Stimulated activated CD8-positive, alpha-beta memory T cell treated with anti-CD3 and anti-CD28 coated beads, Interleukin-7, amount 100 ng/mL, for 1 hour (primary cell): Measurements from ENCODE around the gene ETNK2.
A peak's percentile ranks its signal among the peaks of the same experiment; 100 is the strongest.

Experiments
- DNase-seq, 2 donors: peaks; one replicate each; pipeline ENCODE4 v3.0.0-alpha.2; 2020; ENCODE audit warnings: low read depth in 2 of 2

ETNK2 gene

DNA sequence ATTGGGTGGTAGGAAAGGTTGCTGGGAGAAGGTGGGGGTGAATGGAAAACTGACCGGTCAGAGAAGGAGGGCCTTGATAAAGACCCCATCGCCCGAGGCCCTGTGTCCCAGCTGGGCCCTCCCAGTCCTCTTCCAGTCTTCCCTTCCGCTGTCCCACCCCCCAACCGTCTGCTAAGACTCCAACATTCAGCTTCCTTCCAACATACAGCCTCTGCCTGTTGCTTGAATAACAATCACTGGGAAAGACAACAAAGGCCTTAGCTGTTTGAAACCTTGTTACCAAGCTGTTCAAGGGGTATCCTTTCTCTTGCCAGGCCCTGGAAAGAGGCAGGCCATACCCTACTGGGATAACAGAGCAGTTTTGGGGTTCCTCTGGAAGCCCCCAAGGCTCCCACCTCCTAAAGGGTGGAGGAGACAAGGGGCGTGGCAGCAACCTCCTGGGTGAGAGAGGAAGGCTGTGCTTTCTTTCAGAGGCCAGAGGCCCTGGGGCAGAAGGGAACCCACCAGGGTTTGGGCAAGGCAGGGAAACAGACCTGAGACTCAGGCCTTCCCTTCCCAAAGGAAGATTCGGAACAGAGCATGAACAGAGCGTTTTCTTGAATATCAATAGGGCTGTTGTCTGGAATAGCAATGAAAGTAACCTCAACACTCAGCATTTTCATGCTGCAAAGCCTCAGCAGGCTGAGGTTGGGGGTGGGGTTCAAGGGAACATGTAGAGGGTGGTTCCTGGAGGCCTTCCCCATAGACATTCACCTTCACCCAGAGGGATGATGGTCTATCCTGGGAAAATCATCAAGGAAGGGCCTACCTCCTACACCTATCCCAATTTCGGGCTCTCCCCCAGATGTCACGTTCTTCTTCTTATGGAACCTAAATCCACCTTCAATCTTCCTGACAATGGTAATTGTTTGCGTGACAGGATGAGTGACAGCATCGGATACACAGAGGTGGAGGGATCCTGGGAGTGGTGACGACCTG, 4.1 kb downstream of the ETNK2 start:
- no peak for DNase-seq

DNA sequence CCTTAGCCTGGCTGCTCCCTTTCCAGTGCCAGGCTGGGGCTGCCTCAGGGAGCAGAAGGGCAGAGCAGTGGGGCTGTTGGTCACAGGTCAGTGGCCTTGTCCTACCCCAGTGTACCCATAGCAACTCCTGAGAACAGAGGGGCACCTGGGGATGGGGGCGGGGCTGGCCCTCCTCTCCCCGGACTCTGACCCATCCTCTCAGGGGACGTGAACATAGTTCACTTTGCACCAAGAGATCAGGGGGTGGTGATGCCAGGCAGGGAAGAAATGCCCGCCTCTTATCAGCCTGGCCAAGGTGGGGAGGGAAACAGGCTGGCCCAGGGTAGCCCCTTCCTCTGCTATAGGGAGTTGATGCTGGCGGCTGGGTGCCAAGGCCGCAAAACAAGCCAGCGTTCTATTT, 4.9 kb downstream of the ETNK2 start:
- no peak for DNase-seq

DNA sequence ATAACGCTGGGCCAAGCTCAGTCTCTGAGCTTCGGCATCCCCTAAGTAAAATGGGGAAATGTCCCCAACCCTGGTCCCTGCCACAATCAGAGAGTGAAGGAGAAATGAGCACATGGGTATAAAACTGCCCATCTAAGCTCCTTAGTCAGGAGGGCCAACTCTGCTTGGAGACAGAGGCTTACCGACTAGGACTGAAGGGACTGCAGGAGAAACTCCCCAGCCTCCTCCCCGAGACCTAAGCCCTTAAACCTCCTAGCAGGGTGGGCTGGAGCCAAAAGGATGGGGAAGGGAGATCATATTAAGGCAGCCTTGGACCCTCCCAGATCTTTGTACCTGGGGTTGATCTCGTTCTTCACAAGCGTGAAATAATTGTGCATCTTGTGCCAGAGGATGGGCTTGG, 5.5 kb downstream of the ETNK2 start:
- DNase-seq: no peak

DNA sequence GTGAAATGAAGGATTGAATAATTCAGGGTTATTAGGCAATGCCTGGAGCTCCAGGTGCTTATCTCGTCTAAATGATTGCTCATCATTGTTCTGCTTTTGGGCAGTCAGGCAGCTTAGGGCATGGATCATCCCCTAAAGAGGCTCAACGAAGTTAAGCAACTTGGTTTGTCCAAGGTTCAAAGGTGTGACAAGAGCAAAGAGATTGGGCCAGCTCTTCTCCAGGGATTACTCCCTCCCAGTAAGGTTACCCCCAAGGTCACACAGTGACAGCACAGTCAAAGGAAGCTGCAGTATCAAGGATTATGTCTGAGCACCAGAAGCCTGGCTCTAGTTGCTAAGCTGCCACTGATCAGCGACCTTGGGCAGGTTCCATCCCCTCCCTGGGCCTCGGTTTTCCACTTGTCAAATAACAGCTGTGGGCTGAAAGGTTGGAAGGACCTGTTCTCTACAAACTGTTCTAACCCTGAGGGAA, 6.8 kb downstream of the ETNK2 start:
- no peak for DNase-seq

DNA sequence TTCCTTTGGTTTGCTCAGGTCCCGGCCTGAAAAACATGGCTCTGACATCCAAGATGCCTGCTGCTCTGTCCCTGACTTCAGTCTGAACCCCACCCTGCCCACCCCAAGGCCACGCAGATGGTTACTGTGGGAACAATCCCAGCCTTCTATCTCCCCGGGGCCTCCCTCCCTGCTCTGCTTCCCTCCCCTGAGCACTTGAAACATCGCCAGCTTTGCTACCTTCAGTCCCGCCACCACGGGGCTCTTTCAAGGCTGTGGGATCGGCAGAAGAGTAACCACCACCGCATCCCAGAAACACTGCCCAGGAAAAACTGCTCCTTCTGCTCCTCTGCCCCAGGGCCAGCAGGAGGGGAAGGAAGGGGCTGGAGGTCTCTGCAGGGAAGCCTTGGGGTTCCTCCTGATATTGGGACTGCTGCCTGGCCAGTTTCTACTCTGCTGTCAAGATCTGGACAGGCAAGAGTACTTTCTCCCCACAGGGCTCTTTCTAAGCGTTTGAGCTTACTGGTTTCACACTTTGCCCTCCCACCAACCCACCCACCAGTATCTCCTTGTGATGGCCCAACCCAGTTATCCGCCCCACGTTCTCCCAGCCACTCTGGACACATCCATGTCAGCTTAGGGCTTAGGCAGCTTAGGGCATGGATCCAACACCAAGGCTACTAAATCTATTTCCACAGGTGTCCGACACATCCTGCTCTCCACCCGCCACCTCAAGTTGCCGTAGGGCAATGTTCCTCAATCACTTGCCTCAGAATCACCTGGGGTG, 8.4 kb downstream of the ETNK2 start:
- no peak for DNase-seq

DNA sequence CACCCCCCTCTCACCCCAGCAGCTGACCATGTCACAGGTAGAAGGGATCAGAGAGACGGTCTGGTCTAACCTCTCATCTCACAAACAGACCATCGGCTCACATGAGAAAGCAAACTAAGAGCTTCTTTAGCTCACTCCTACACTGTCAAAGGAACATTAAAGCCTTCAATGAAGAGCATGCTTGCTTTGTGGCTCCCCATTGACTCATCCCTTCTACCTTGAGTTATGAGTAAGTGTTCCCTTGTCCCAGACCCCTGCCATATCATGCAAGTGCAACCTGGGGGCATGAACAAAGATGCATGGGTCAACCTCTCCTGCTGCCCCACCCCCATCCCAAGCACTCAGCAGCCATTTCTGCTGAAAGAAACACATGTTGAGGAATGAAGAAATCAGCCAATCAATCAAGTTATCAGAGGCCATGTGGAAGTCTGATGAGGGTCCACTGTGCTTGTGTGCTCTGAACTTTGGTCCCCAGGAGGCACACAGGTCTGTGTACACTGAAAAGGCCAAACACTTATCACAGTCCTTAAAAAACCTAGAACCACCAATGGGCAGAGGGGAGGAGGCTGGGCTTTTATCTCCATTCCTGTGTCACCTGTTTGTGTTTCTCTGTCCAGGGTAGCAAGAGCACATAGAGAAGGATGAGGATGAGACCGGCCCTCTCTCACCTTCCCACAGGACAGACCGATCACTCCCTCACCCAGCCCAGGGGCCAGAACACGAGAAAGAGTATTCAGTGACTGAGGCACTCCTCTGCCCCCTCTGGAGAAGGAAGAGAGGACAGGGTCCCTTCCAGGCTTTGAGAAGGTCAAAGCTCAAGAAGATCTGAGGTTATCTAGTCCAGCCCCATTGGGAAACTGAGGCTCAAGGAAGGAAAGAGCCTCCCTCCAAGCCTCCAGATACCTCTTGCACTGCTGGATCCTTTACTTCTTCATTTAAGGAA, 9.5 kb downstream of the ETNK2 start:
- DNase-seq: no peak

DNA sequence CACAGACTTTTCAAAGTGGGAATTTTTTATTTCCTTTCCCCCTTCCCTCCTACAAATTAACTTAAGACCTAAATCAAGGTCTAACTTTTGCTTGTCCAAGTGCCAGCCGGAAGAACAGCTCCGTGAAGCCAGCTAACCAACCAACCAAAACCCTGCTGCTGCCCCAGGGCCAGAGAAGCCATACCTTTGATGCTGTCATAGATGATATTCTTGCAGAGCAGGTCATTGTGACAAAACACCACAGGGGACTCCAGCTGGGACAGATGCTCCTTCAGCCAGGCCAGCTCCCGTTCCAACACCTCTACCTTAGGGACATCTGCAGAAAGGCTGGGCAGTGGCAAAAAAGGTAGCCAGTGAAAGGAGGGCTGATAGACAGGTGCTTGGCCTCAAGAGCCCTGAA, 10.7 kb downstream of the ETNK2 start:
- no peak for DNase-seq

DNA sequence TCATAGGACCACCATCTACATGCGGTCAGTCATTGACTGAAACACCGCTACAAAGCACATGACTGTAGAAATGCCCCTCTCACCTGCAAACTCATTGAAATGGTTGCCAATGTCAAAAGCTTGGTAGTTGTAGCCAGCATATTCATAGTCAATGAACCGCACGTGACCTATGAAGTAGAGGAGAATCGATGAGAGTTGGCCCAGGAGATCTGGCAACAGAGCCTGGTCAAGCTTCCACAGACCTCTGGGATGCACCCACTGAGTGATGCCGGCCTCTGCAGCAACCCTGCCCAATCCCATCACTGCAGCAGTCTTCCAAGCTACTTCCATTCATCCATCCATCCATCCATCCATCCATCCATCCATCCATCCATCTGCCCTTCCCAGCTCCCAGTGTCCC, 11.9 kb downstream of the ETNK2 start:
- no peak for DNase-seq

DNA sequence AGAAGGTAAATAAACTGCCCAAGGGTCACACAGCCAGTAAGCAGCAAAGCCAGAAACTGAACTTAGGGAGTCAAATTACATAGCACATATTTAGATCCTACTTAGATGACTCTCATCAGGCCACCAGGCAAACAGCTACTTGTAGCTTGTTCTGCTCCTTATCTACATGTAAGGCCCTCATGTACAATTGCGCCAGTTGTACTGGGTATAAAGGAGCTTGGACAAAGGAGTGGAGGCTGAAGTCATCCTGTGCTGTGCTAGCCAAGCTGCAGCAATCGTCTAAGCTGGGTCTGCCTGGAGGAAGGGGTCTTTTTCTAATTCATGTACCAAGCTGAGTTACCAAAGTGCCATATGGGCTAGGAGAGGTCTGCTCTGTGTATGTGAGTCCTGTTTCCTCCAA, 12.8 kb downstream of the ETNK2 start:
- DNase-seq: no peak

DNA sequence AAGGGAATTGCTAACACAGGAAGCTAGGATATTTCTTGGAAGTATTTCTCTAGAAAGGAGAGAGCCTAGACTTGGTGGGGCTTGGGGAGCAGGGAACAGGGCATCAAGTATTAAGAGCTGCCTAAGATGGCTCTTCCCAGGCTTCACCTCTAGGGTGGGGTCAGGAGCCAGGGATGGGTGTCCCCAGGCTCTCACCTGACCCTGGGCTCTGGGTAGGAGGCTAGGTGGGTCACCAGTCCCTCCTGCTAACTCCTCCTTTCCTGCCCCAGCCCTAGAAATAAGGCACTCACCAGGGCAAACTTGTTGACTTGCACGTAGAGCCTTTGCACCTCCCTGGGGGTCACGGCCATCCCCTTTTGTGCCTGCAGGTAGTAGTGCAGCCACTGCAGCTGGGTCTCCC, 15.0 kb downstream of the ETNK2 start:
- no peak for DNase-seq

DNA sequence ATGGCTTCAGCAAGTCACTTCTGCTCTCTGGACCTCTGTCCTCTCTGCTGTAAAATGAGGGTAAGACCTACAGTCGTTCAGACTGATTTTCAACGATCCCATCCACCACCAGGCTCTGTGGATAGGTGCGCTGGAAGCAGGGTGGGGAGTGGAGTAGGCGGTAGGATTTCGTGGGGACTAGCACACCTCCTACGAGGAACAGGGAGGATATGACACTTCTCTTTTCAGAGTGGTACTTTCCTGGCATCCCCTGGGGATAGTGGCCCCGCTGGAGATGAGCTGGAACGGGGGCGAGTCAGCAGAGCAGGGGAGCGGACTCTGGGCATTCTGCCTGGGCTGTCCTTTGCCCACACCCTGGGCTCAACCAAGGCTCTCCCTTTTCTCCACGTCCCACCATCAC, 17.7 kb downstream of the ETNK2 start:
- no peak for DNase-seq

DNA sequence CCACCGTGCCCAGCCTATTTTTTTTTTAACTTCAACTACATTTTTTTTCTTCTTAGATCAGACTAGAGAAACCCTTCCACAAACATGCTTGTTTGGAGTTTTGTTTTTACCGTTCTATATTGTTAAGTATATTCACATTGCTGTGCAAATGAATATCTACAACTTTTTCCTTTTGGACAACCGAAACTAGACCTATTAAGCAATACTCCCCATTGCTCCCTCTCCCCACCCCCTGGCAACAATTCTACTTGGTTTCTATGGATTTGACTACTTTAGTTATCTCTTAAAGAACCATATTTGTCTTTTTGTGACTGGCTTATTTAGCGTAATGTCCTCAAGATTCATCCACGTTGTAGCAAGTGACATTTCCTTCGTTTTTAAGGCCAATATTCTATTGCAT, 19.1 kb downstream of the ETNK2 start:
- DNase-seq: no peak

DNA sequence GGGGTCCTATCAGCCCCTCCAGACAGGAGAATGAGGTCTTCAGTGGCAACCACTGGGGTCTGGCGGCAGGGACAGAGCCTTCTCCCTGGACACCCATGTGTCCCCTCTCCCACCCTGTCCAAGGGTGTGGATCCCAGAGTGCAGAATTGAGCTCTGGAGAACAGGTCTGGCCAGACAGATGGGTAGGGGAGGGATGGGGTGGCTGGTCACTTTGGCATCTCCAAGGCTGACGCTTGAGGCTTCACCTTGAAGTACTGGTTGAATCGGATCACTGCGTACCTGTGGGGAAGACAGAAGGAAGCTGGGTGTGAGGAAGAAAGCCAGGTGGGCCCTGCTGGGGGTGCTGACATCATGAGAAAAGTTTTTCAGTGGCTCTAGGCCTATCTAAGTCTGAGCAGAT, 19.9 kb downstream of the ETNK2 start:
- no peak for DNase-seq

DNA sequence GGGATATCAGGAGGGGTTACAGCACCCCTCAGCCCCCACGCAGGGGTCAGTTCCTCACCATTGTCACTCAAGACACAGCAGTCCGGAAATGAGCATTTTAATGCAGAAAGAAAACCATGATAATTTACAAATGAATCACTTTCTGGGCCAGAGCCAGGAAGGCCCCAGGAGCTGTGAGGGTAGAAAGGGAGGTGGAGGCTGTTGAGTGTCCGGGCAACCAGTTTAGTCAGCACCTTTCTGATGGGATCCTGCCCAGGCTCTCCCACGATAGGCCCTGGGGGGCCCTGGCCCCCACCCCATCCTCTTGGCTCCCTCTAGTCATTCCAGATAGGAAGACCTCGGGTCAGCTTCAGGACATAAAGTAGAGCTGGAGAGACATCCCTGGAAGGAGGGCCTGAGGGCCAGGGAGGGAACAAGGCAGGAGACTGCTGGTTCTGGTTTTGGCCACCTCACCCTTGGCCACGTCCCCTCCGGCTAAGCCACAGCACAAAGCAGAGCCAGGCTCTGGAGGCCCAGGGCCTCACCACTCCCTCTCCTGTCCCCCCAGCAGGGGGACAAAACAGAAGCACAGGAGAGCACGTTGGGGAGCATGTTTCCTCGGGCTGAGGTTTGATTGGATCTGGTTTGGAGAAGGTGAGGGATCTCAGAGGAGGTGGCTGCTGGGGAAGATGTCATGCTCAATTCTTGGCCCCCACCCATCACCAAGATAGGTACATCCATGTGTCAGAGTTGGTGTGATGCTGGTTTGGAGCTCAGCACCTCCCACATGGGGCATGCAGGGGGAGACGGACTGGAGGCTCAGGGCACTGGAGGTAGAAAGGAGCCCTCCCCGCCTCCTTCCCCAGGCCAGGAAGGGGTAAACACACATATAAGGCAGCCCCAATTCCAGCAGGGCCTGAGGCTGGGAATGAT, 20.6 kb downstream of the ETNK2 start:
- DNase-seq: no peak

DNA sequence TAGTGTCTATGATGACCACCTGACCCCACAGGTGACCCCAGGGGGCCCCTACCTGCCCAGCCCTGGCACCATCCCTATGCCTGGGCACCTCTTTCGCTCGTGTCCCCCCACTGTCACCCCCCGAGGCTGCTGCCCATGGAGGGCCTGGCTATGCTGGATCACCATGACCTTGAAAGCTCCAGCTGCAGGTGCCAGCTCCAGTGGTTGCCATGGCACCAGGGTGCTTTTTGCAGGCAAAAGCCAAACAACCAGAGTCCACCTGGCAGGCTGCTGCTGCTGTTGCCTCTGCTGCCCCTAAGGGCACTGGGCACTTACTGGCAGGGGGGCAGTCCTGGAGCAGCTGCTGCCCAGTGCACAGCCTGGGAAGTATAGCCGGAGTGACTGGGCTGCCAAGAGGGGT, 21.7 kb downstream of the ETNK2 start:
- no peak for DNase-seq

DNA sequence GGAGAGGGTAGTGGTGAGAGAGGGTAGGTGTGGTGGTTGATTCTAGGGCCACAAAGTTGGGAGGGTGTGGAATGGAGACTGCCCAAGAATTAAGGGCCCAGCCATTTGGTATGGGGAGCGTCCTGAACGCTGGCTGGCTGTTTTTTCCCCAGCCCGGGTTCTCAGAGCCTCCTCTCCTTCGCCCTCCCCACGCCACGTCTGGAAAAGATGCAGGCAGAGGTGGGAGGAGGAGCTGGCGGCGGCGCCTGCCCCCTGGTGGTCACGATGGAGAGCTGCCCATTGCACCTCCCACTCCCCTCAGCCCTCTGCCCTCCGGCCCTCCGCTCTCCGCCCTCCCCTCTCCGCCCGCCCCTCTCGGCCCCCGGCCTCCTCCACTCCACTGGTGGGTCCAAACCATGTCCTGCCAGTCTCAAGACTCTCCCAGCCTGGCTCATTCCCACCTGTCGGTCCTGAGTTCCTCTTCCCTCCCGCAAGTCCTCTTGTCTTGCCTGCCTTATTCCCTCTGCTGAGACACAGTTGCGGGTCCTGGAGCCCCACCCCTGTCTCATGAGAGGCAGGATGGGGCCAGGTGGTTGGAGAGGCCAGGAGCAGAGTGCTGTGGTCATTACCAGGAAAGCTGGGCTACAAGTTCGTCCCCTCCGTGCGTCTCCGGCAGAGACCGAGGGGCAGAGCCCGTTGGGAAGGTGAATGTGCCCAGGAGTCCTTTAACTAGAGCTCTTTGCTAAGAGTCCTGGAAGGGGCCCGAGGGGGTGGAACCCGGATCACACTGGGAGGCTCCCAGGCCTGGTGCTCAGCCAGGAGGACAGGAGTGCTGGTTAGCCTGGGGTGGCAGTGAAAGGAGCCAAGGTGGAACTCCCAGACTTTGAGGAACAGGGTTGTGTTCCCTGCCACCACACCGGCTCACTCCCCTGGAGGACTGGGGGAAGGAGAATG, 22.6 kb downstream of the ETNK2 start:
- DNase-seq: peak in 1 of 2 donors; percentile 35

DNA sequence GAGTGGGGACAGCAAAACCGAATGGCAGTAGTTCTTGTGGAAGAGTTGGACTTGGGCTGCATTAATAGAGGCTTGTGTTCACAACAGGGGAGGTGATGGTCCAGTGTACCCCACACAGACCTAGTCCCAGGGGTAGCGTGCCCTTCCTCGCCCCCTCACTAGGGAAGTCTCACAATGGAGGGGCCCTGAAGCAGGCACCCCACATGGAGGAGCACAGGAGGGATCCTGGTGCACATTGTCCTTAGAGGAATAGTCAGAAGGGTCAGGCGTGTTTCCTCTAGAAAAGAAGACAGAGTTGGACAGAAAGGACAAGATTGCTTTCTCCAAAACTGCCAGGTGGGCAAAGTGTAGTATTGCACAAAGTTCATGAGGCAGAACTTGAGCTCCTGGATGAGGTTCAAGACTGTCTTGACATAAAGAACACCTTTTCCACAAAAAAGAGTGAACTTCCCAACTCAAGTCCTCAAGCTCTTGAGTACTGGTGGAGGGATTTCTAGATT, 23.3 kb downstream of the ETNK2 start:
- DNase-seq: no peak

DNA sequence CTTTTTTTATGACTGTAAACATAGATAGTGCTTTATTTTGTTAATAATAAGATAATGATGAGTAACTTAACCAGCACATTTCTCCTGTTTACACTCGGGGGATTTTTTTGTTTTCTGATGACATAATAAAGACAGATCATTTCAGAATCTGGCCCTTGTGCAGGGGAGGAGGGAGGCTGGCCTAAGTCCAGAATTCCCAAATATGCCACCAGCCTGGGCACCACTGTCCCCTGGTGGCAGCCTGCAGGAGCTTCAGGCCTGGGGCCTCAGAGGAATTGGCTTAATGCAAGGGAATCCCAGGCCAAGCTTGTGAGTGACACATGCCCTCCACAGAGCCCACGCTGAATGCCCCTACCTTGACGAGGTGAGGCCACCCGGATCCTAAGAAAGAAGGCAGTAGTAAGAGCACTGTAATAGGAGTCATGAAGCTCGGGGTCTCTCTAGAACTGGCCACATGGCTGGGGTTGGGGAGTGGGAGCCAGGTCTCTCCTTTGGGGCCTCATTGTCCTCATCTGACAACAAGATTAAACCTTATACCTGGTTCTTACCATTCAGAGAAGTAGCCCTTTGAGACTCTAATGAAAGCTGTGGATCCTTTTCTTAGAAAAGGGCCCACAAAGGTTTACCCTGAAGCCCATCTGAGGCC, 24.1 kb downstream of the ETNK2 start:
- DNase-seq: no peak

DNA sequence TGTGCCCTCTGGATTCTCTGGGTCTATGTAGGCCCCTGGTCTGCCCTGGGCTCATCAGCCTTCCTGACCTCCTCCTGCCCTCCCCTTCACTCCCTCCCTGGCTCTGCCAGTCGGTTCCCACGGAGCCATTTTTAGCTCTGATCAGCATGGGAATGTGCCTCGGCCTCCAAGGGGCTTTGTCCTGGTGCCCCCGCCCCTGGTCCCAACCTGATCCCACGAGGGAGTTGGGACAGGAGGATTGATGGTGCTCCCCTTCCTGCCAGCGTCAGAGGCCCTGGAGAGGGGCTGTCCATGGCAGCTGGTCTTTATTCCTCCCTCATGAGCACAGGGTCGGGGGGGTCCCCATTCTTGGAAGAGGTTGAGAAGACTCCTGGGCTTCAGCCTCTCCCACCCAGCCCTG, 24.9 kb downstream of the ETNK2 start:
- no peak for DNase-seq
